VCaP (cell line): ENCODE data around the gene NNMT.

Experiments
- H3K27ac ChIP-seq: fragments of 450-650 bp; 2 replicates; pipeline ENCODE4 v1.5.1; 2017
- CTCF ChIP-seq: fragments of 450-650 bp; conservative IDR thresholded peaks from 2 replicates; pipeline ENCODE4 v1.5.1; 2017; ENCODE audit warnings: mild to moderate bottlenecking, moderate library complexity

The NNMT gene

GRCh38 chr11:114279792-114280546 lies 16.2 kb upstream of the NNMT start:
- peak overlapping the region; percentile 79 for H3K27ac ChIP-seq
- no peak for TF ChIP-seq CTCF

- peak; percentile 90 for TF ChIP-seq CTCF
- peak overlapping the region; percentile 79 for H3K27ac ChIP-seq
Measured at GRCh38 chr11:114280696-114281095, 15.5 kb upstream of the NNMT start.

- no peak for TF ChIP-seq CTCF
- H3K27ac ChIP-seq: peak overlapping the region; percentile 79
Measured at GRCh38 chr11:114281388-114281956, 14.7 kb upstream of the NNMT start.

- H3K27ac ChIP-seq: peak overlapping the region; percentile 79
- no peak for TF ChIP-seq CTCF
Measured at GRCh38 chr11:114282488-114282887, 13.7 kb upstream of the NNMT start.

- no peak for TF ChIP-seq CTCF
- peak overlapping the region; percentile 79 for H3K27ac ChIP-seq
Measured at GRCh38 chr11:114283422-114283821, 12.8 kb upstream of the NNMT start.

GRCh38 chr11:114284021-114284420 lies 12.2 kb upstream of the NNMT start:
- TF ChIP-seq CTCF: no peak
- peak overlapping the region; percentile 79 for H3K27ac ChIP-seq

GRCh38 chr11:114284914-114285313 lies 11.3 kb upstream of the NNMT start:
- TF ChIP-seq CTCF: no peak

More at GRCh38 chr11:114284914-114285313, 11.3 kb upstream of the NNMT start:
- H3K27ac ChIP-seq: peak overlapping the region; percentile 79
